ENCODE results near the gene IRX2.

DNA sequence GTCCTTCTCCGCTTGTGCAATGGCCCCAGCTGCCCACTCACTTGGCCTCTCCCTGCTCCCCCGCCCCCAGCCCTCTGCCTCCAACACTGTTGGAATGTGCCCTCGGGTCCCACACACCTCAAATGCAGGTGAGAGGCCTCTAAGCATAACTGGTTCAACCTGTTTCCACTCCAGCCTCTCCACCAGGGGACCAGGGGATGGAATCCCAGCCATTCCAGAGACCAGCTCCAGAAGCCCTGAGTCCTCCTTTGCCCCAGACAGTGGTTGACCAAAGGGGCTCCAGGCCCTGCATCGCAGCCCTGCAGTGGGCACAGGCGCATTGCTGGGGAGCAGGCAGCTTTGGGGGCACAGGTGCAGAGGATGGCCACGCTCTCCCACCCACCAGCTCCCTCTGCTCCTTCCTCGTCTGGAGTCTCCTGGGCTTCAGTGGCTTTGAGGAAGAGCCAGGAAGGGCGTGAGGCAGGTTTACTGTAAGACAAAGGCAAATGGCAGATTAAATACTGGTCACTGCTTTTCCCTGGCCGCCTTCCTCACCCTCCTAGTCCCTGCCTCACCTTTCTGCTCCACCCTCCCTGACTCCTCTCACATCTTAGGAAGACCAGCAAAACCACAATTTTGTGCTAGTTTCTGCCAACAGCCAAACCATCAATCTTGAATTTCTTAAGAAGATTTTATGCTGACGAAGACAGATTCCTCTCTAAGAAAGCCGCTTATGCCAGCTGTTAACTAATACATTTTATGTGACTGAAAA, 29.1 kb upstream of the IRX2 start:
- TF ChIP-seq, protein P1, sequence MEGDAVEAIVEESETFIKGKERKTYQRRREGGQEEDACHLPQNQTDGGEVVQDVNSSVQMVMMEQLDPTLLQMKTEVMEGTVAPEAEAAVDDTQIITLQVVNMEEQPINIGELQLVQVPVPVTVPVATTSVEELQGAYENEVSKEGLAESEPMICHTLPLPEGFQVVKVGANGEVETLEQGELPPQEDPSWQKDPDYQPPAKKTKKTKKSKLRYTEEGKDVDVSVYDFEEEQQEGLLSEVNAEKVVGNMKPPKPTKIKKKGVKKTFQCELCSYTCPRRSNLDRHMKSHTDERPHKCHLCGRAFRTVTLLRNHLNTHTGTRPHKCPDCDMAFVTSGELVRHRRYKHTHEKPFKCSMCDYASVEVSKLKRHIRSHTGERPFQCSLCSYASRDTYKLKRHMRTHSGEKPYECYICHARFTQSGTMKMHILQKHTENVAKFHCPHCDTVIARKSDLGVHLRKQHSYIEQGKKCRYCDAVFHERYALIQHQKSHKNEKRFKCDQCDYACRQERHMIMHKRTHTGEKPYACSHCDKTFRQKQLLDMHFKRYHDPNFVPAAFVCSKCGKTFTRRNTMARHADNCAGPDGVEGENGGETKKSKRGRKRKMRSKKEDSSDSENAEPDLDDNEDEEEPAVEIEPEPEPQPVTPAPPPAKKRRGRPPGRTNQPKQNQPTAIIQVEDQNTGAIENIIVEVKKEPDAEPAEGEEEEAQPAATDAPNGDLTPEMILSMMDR (IDR thresholded peaks at IDR 0.05), result no peak
- no peak for TF ChIP-seq POLR2A (IDR thresholded peaks at IDR 0.05)

All from body of pancreas (tissue), 4 donors.